ENCODE data around the gene PCED1B.

PCED1B gene

GRCh38 chr12:47223031-47223847, 143.8 kb downstream of the PCED1B start:
- DNase-seq, result no peak
- intact Hi-C loops (cut with DNase I), result no loop called here

DNA sequence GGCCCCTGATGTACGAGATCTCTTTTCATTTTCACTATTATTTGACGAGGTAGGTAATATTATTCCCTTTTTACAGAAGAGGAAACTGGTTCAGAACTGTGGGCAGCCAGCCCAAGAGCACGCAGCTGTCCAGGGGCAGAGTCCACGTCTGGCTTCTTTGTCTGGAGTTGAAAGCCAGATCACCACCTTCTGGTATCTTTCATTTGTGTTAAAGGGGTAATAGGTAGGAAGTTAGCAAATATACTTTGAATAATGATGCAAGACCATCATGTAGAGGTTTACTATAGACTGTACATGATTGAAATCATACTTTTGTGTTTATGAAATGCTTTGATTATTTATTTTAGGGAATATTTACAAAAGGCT, 144.4 kb downstream of the PCED1B start:
- intact Hi-C loops (cut with DNase I), result no loop called here
- DNase-seq, result no peak

DNA sequence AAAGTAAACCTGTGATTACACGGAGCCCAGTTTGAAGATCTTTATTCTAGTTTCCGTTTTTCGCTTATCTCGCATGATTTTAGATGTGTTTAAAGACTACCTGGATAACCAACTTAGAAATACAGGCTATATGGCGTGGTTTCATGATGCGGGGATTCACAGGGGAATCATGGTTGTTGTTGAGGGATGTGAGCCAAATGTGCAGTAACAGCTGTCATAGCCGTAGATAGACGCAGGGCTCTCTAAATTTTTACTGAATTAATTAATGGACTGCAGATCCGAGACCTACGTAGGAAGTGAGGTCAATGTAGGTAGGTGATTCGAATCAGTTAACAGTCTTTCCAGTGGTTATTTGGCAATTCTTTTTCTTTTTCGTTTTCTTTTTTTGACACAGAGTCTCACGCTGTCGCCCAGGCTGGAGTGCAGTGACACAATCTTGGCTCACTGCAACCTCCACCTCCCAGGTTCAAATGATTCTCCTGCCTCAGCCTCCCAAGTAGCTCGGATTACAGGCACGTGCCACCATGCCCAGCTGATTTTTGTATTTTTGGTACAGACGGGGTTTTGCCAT, 145.2 kb downstream of the PCED1B start:
- intact Hi-C loops (cut with DNase I), result no loop called here
- DNase-seq, result no peak

- no peak for DNase-seq
- intact Hi-C loops (cut with DNase I), result no loop called here
Observed at GRCh38 chr12:47225356-47225755, 145.9 kb downstream of the PCED1B start.

GRCh38 chr12:47226199-47226598, 146.8 kb downstream of the PCED1B start:
- DNase-seq, result no peak
- intact Hi-C loops (cut with DNase I), result no loop called here

GRCh38 chr12:47228802-47229201, 149.4 kb downstream of the PCED1B start:
- DNase-seq, result no peak
- intact Hi-C loops (cut with DNase I), result no loop called here

- intact Hi-C loops (cut with DNase I), result no loop called here
- no peak for DNase-seq
Observed at GRCh38 chr12:47231456-47231855, 152.0 kb downstream of the PCED1B start.

- intact Hi-C loops (cut with DNase I), result no loop called here
- DNase-seq, result no peak
Observed at GRCh38 chr12:47234576-47235141, 155.2 kb downstream of the PCED1B start.

DNA sequence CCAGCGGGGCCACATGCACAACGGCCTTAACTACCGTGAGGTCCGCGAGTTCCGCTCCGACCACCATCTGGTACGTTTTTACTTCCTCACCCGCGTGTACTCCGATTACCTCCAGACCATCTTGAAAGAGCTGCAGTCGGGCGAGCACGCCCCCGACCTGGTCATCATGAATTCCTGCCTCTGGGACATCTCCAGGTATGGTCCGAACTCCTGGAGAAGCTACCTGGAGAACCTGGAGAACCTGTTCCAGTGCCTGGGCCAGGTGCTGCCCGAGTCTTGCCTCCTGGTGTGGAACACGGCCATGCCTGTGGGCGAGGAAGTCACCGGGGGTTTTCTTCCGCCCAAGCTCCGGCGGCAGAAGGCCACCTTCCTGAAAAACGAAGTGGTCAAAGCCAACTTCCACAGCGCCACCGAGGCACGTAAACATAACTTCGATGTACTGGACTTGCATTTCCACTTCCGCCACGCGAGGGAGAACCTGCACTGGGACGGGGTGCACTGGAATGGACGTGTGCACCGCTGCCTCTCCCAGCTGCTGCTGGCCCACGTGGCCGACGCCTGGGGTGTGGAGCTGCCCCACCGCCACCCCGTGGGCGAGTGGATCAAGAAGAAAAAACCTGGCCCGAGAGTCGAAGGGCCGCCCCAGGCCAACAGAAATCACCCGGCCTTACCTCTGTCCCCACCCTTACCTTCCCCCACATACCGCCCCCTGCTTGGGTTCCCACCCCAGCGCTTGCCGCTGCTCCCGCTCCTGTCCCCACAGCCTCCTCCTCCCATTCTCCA, 156.0 kb downstream of the PCED1B start:
- peak in 1 of 10 donors; percentile 64 for DNase-seq
- intact Hi-C loops (cut with DNase I), result no loop called here

GRCh38 chr12:47236109-47236714, 156.8 kb downstream of the PCED1B start:
- intact Hi-C loops (cut with DNase I), result no loop called here
- peak in 1 of 10 donors; percentile 59 for DNase-seq

DNA sequence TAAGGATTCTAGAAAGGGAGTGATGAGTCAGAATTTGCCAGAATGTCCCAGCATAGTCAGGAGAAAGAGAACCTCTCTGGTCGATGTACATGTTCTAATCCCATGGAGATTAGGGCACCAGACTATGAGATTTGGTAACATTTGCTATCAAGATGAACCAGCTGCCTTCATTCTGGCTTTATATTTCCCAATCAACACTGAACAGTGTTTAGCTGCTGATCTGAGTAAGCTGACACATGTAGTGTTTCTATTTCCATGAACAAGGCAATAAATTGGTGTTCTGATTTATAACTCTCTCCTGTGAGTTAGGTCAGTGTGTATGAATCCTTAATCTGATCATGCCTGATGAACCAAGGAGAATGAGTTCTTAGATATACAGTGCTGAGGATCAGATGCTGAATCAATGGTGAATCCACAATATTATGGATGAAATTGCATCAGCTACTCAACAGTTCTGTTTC, 158.4 kb downstream of the PCED1B start:
- intact Hi-C loops (cut with DNase I), result no loop called here

GRCh38 chr12:47238669-47239114, 159.3 kb downstream of the PCED1B start:
- no peak for DNase-seq
- intact Hi-C loops (cut with DNase I), result no loop called here

More for the DNA sequence above, 158.4 kb downstream of the PCED1B start:
- DNase-seq, result no peak

DNA sequence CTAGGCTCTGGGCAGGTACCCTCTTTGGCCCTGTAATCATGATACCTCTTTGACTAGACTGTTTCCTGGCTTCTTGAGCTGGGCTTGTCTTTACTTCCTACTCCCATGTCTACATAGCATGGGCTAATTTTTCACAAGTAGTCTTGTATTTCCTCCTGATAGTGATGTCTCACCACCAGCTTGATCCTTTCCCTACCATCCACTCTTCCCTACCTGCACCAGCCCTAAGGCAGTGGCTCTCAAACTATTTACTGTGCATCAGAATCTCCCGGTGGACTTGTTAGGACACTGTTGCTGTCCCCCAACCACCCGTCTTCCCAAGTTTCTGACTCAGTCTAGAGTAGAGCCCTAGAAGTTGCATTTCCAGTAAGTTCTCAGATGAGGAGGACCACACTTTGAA, 163.0 kb downstream of the PCED1B start:
- DNase-seq, result peak in 1 of 10 donors; percentile 21
- intact Hi-C loops (cut with DNase I), result no loop called here

- DNase-seq, result no peak
- intact Hi-C loops (cut with DNase I), result no loop called here
Observed at GRCh38 chr12:47244835-47245234, 165.4 kb downstream of the PCED1B start.

- DNase-seq, result no peak
- intact Hi-C loops (cut with DNase I), result no loop called here
Observed at GRCh38 chr12:47245623-47246022, 166.2 kb downstream of the PCED1B start.

DNA sequence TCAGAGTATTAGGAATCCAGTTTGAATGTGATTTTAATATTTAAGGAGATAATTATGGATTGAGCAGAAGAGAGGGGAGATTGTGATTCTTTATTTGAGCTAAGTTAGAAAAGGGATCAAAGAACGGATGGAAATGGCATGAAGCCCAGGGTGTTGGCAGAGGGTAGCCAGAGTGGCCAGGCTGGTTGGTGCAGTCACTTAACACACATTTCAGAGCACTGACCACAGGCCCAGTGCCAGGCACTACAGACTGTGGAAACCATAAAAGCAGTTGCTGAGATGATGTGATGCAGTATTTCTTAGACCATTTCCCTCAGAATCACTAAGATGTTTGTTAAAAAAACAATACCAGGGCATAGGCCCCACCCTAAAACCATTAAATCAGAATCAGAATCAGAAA, 168.0 kb downstream of the PCED1B start:
- intact Hi-C loops (cut with DNase I), result no loop called here
- peak in 1 of 10 donors; percentile 18 for DNase-seq

GRCh38 chr12:47249082-47249481, 169.7 kb downstream of the PCED1B start:
- intact Hi-C loops (cut with DNase I), result no loop called here
- DNase-seq, result no peak

- intact Hi-C loops (cut with DNase I), result no loop called here
Observed at GRCh38 chr12:47249719-47250357, 170.4 kb downstream of the PCED1B start.

GRCh38 chr12:47251919-47252318, 172.5 kb downstream of the PCED1B start:
- intact Hi-C loops (cut with DNase I), result no loop called here
- no peak for DNase-seq

More at GRCh38 chr12:47249719-47250357, 170.4 kb downstream of the PCED1B start:
- no peak for DNase-seq

GRCh38 chr12:47264951-47265350, 185.5 kb downstream of the PCED1B start:
- intact Hi-C loops (cut with DNase I), result no loop called here
- DNase-seq, result no peak
